ENCODE measurements around the gene XAB2. TPM values are rescaled to one million over a fixed set of nuclear protein-coding genes. Genes with fewer than 3 reads are reported as not detected.

XAB2 gene
- total and polyA plus RNA-seq, 2 experiments from 2014 or later = 19.9 to 24.5 TPM

DNA sequence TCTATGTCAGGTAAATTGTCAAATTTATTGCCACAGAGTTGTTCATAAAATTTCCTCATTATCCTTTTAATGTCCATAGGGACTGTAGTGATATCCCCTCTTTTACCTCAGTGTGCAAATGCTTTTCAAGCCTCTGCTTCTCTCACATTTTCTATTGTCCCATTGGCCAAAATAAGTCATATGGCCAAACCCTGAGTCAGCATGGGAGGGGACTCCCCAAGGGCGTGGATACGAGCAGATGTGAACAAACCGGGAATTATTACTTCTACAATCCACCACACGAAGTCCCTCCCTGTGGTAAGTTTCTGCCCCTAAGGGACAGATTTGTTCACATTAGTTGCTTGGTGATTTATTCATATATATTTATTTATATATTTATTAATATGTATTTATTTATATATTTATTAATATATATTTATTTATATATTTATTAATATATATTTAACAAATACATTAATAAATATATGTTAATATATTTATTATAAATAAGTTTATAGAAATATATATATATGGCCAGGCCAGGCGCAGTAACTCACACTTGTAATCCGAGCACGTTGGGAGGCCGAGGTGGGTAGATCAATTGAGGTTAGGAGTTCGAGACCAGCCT is 53.8 kb downstream of the XAB2 start:
- no peaks in the 10 kb centered on the region for H3K9me3 ChIP-seq (ENCODE audit: low read depth)
- DNase-seq (ENCODE audit: low spot score) = no peak
- no peak overlapping the region for H3K4me2 ChIP-seq
- H3K4me1 ChIP-seq (ENCODE audit: insufficient read depth) = no peaks in the 10 kb centered on the region
- H3K9me2 ChIP-seq (replicated peaks; ENCODE audit: insufficient read depth) = no peaks in the 10 kb centered on the region
- whole genome bisulfite sequencing (ENCODE audit: low lambda C conversion rate, missing lambda C conversion rate) = 86% methylated on average over 9 of the region's 9 CpGs
- H3K36me3 ChIP-seq (replicated peaks; ENCODE audit: insufficient read depth, low read depth) = no peaks in the 10 kb centered on the region
- H3K79me2 ChIP-seq = no peaks in the 10 kb centered on the region
- no peaks in the 10 kb centered on the region for H4K20me1 ChIP-seq (ENCODE audit: insufficient read depth, poor library complexity, severe bottlenecking)
- TF ChIP-seq EZH2 (IDR thresholded peaks at IDR 0.05; ENCODE audit: borderline replicate concordance) = no peak
- TF ChIP-seq, protein P1, sequence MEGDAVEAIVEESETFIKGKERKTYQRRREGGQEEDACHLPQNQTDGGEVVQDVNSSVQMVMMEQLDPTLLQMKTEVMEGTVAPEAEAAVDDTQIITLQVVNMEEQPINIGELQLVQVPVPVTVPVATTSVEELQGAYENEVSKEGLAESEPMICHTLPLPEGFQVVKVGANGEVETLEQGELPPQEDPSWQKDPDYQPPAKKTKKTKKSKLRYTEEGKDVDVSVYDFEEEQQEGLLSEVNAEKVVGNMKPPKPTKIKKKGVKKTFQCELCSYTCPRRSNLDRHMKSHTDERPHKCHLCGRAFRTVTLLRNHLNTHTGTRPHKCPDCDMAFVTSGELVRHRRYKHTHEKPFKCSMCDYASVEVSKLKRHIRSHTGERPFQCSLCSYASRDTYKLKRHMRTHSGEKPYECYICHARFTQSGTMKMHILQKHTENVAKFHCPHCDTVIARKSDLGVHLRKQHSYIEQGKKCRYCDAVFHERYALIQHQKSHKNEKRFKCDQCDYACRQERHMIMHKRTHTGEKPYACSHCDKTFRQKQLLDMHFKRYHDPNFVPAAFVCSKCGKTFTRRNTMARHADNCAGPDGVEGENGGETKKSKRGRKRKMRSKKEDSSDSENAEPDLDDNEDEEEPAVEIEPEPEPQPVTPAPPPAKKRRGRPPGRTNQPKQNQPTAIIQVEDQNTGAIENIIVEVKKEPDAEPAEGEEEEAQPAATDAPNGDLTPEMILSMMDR (IDR thresholded peaks at IDR 0.05; ENCODE audit: poor library complexity) = no peak
- no peak for TF ChIP-seq EZH2phosphoT487 (IDR thresholded peaks at IDR 0.05; ENCODE audit: low read depth, severe bottlenecking, unreplicated experiment)
- H2AFZ ChIP-seq = no peak overlapping the region
- no peak overlapping the region for H3K27ac ChIP-seq
- no peak overlapping the region for H3K4me3 ChIP-seq
- no peaks in the 10 kb centered on the region for H3K27me3 ChIP-seq

DNA sequence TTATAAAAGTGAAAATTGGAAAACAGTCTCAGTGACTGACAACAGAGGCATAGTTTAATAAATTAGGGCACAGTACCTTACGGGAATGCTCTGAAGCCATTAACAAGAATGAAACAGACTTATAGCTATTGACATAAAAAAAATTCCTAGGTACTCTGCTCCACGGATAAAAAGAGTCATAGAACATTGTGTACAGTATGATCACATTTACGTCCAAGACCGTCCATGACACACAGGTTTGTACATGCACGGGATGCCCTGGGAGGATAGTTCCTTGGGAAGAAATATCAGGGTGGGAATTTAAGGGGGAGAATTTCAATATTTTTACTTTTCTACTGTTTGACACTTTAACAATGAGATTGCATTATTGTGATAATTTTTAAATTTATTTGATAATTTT is 58.6 kb downstream of the XAB2 start:
- H4K20me1 ChIP-seq (ENCODE audit: insufficient read depth, poor library complexity, severe bottlenecking) = no peaks in the 10 kb centered on the region
- H3K4me3 ChIP-seq = no peak overlapping the region
- DNase-seq (ENCODE audit: low spot score) = no peak
- no peaks in the 10 kb centered on the region for H3K27me3 ChIP-seq
- no peaks in the 10 kb centered on the region for H3K79me2 ChIP-seq
- no peak overlapping the region for H2AFZ ChIP-seq
- H3K9me3 ChIP-seq (ENCODE audit: low read depth) = no peaks in the 10 kb centered on the region
- no peak overlapping the region for H3K27ac ChIP-seq
- TF ChIP-seq, protein P1 (IDR thresholded peaks at IDR 0.05; ENCODE audit: poor library complexity) = no peak
- no peak for TF ChIP-seq EZH2phosphoT487 (IDR thresholded peaks at IDR 0.05; ENCODE audit: low read depth, severe bottlenecking, unreplicated experiment)
- TF ChIP-seq EZH2 (IDR thresholded peaks at IDR 0.05; ENCODE audit: borderline replicate concordance) = no peak
- no peaks in the 10 kb centered on the region for H3K4me1 ChIP-seq (ENCODE audit: insufficient read depth)
- H3K36me3 ChIP-seq (replicated peaks; ENCODE audit: insufficient read depth, low read depth) = no peaks in the 10 kb centered on the region
- no peaks in the 10 kb centered on the region for H3K9me2 ChIP-seq (replicated peaks; ENCODE audit: insufficient read depth)
- no peak overlapping the region for H3K4me2 ChIP-seq
- 88% methylated on average over 5 of the region's 5 CpGs for WGBS (ENCODE audit: low lambda C conversion rate, missing lambda C conversion rate)

Small RNA genes lying within 50 kb of the gene (microRNA-seq; reads per million reads assigned to microRNA genes)
- gene MIR6792 = 1.3 reads per million

Small RNA genes lying within 50 kb of the gene (small RNA-seq; reads per million reads assigned to genes)
- not detected for gene MIR6792

Other genes with a start within 250 kb of the XAB2 start
- 4.1 and 6.2 TPM in 2 replicates for gene PEX11G, start 140.5 kb downstream of the XAB2 start, total RNA-seq
- gene PEX11G, start 140.5 kb downstream of the XAB2 start, polyA plus RNA-seq = 10.3 and 10.6 TPM in 2 replicates
- gene ZNF358, start 113.4 kb downstream of the XAB2 start, total RNA-seq = 39.9 and 44.1 TPM in 2 replicates
- 37.8 and 43.4 TPM in 2 replicates for gene ZNF358, start 113.4 kb downstream of the XAB2 start, polyA plus RNA-seq
- 15.5 and 19.0 TPM in 2 replicates for gene MCOLN1, start 106.9 kb downstream of the XAB2 start, total RNA-seq
- gene MCOLN1, start 106.9 kb downstream of the XAB2 start, polyA plus RNA-seq = 55.5 and 60.5 TPM in 2 replicates
- gene PNPLA6, start 93.8 kb downstream of the XAB2 start, total RNA-seq = 39.9 and 43.0 TPM in 2 replicates
- 49.7 and 50.5 TPM in 2 replicates for gene PNPLA6, start 93.8 kb downstream of the XAB2 start, polyA plus RNA-seq
- gene CAMSAP3, start 33.7 kb downstream of the XAB2 start, total RNA-seq = 15.1 and 22.8 TPM in 2 replicates
- gene CAMSAP3, start 33.7 kb downstream of the XAB2 start, polyA plus RNA-seq = 52.6 and 58.5 TPM in 2 replicates
- gene PET100, start 248 bp upstream of the XAB2 start, total RNA-seq = 18.1 and 29.4 TPM in 2 replicates
- gene PET100, start 248 bp upstream of the XAB2 start, polyA plus RNA-seq = 296 and 312 TPM in 2 replicates
- not detected in 2 replicates for gene PCP2, start 4.2 kb upstream of the XAB2 start, total RNA-seq
- gene PCP2, start 4.2 kb upstream of the XAB2 start, polyA plus RNA-seq = 0.60 and 0.62 TPM in 2 replicates
- 51.9 and 58.6 TPM in 2 replicates for gene STXBP2, start 7.6 kb upstream of the XAB2 start, total RNA-seq
- 142 and 150 TPM in 2 replicates for gene STXBP2, start 7.6 kb upstream of the XAB2 start, polyA plus RNA-seq
- gene RETN, start 39.5 kb upstream of the XAB2 start, total RNA-seq = not detected in 2 replicates
- 0.74 TPM in 1 of 2 replicates, not detected in the other for gene RETN, start 39.5 kb upstream of the XAB2 start, polyA plus RNA-seq
- not detected in 2 replicates for gene MCEMP1, start 47.5 kb upstream of the XAB2 start, total RNA-seq
- gene MCEMP1, start 47.5 kb upstream of the XAB2 start, polyA plus RNA-seq = not detected in 2 replicates
- gene TRAPPC5, start 51.3 kb upstream of the XAB2 start, total RNA-seq = 64.6 and 80.4 TPM in 2 replicates
- gene TRAPPC5, start 51.3 kb upstream of the XAB2 start, polyA plus RNA-seq = 175 and 187 TPM in 2 replicates
- not detected in 2 replicates for gene FCER2, start 72.6 kb upstream of the XAB2 start, total RNA-seq
- gene FCER2, start 72.6 kb upstream of the XAB2 start, polyA plus RNA-seq = not detected in 2 replicates
- gene CLEC4G, start 102.6 kb upstream of the XAB2 start, total RNA-seq = not detected in 2 replicates
- not detected in 2 replicates for gene CLEC4G, start 102.6 kb upstream of the XAB2 start, polyA plus RNA-seq
- not detected in 2 replicates for gene CD209, start 118.0 kb upstream of the XAB2 start, total RNA-seq
- gene CD209, start 118.0 kb upstream of the XAB2 start, polyA plus RNA-seq = not detected in 2 replicates
- 0.07 and 0.80 TPM in 2 replicates for gene CLEC4M, start 133.7 kb upstream of the XAB2 start, total RNA-seq
- gene CLEC4M, start 133.7 kb upstream of the XAB2 start, polyA plus RNA-seq = not detected in 2 replicates
- gene EVI5L, start 200.7 kb upstream of the XAB2 start, total RNA-seq = 10.7 and 12.4 TPM in 2 replicates
- 11.5 and 13.1 TPM in 2 replicates for gene EVI5L, start 200.7 kb upstream of the XAB2 start, polyA plus RNA-seq
- gene PRR36, start 244.8 kb upstream of the XAB2 start, total RNA-seq = 0.40 and 1.00 TPM in 2 replicates
- gene PRR36, start 244.8 kb upstream of the XAB2 start, polyA plus RNA-seq = 2.5 and 5.4 TPM in 2 replicates